ENCODE data around the gene DTNB. TPM values are rescaled to one million over a fixed set of nuclear protein-coding genes. Genes with fewer than 3 reads are reported as not detected.
A peak's percentile ranks its signal among the peaks of the same experiment; 100 is the strongest.

Gene DTNB
- total RNA-seq, 4 donors from 2014 or later: 0.70 to 23.1 (median 6.1) TPM

DNA sequence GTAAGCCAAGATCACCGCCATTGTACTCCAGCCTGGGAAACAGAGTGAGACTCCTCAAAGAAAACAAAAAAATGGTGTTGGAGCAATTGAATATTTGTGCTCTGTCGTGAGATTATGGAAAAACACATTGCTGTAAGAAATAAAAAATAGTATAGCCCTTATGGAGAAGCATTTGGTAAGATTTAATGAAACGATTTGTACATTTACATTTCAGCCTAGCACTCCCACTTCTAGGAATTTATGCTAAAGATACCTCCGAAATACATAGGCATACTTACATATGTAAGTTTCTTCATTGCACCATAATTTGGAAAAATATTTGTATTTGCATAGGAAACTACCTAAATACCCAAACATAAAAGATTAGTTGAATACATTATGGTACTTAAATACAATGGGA is 8.7 kb upstream of the DTNB start:
- H3K4me1 ChIP-seq: no peaks in the 10 kb centered on the region
- DNase-seq: no peak
- no peak overlapping the region for H3K4me3 ChIP-seq
- H3K36me3 ChIP-seq: no peaks in the 10 kb centered on the region
- H3K27me3 ChIP-seq: no peaks in the 10 kb centered on the region
- H3K9me3 ChIP-seq: no peaks in the 10 kb centered on the region
- TF ChIP-seq CTCF (IDR thresholded peaks at IDR 0.05): no peak
- TF ChIP-seq POLR2A (IDR thresholded peaks at IDR 0.05): no peak
- H3K27ac ChIP-seq: no peak overlapping the region

GRCh38 chr2:25677877-25678276 is 4.5 kb upstream of the DTNB start:
- Histone ChIP-seq H3K27me3 (no peaks in the 10 kb centered on the region), H3K27ac (no peak overlapping the region), H3K4me1 (peaks cover 0 to 4% (median 0%) of the 10 kb centered on the region in 4 donors), H3K9me3 (no peaks in the 10 kb centered on the region), H3K36me3 (no peaks in the 10 kb centered on the region), H3K4me3 (no peak overlapping the region)
- no peak for TF ChIP-seq CTCF (IDR thresholded peaks at IDR 0.05)
- TF ChIP-seq POLR2A (IDR thresholded peaks at IDR 0.05): no peak
- DNase-seq: no peak

GRCh38 chr2:25674077-25674362 is 643 bp upstream of the DTNB start:
- Histone ChIP-seq H3K27ac (peak overlapping the region; percentile 56 to 93 (median 84)), H3K4me3 (peak overlapping the region; percentile 84 to 97 (median 93)), H3K9me3 (no peaks in the 10 kb centered on the region), H3K4me1 (peaks cover 0 to 12% (median 0%) of the 10 kb centered on the region in 4 donors), H3K27me3 (no peaks in the 10 kb centered on the region), H3K36me3 (no peaks in the 10 kb centered on the region)
- TF ChIP-seq POLR2A (IDR thresholded peaks at IDR 0.05) (no peak), CTCF (IDR thresholded peaks at IDR 0.05) (no peak)
- no peak for DNase-seq

DNA sequence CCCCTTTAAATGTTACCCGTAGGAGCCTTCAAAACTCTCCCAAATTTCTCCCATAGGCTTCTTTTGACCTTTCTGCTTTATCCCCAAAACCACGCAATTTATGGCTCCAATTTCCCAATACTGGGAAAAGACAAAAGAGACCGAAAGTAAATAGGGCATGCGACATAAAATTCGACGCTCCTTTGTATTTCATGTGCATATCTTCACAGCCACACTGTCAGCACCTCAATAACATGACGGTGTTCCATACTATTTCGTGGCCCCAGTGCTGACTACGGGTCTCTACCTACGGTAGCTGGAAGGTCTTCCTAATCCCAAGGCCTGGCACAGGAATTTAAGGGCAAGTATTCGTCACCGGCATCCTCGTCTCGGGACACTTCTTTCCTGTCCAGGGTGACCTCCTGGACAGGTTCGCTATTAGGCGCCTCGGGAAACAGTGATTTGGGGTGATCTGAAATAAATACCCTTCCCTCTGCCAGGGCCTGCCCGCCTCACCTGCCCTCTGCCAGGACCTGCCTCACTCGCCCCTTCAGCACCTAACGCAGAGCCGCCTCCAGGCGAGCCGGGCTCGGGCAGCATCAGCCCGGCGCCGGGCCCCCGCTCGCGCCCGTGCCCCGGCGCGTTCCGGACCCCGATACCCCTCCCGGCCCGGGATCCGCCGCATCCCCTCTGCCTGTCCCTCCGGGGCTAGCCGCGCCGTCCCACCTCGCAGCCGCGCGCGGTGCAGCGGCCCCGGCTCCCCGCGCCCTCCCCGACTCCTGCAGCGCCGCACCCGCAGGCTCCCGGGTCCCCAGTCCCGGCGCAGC is 680 bp downstream of the DTNB start:
- Histone ChIP-seq H3K27me3 (no peaks in the 10 kb centered on the region), H3K27ac (peak overlapping the region; percentile 87 to 93 (median 90)), H3K9me3 (no peaks in the 10 kb centered on the region), H3K36me3 (no peaks in the 10 kb centered on the region), H3K4me1 (peaks cover 0 to 12% (median 0%) of the 10 kb centered on the region in 4 donors), H3K4me3 (peak overlapping the region; percentile 84 to 97 (median 93))
- peak; percentile 63 to 84 (median 71) for DNase-seq
- TF ChIP-seq CTCF (IDR thresholded peaks at IDR 0.05): no peak
- TF ChIP-seq POLR2A (IDR thresholded peaks at IDR 0.05): no peak

DNA sequence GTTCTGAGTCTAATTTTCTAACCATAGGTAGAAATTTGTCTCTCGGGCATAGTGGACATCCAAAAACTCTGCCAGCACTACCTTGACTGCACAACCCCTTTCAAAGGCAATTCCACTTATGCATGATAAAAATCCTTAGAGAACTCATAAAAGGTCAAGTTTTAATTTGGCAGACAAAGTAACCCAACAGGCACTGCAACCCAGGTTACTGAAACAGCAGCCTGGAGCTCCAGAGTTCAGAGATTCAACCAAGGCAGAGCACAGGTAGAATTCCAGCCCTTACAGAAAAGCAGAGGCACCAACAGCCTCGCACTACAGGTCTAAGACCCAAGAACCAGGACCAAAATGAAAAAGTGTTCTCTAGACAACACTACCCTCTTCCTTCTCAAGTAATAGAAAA is 1.8 kb downstream of the DTNB start:
- no peaks in the 10 kb centered on the region for H3K36me3 ChIP-seq
- peaks cover 0 to 12% (median 0%) of the 10 kb centered on the region in 4 donors for H3K4me1 ChIP-seq
- no peak for TF ChIP-seq CTCF (IDR thresholded peaks at IDR 0.05)
- no peak for TF ChIP-seq POLR2A (IDR thresholded peaks at IDR 0.05)
- H3K9me3 ChIP-seq: no peaks in the 10 kb centered on the region
- H3K27ac ChIP-seq: no peak overlapping the region
- H3K4me3 ChIP-seq: no peak overlapping the region
- no peaks in the 10 kb centered on the region for H3K27me3 ChIP-seq
- DNase-seq: no peak

All from Peyer's patch (tissue), 4 donors.